Measurements from ENCODE around the gene ASMTL.

DNA sequence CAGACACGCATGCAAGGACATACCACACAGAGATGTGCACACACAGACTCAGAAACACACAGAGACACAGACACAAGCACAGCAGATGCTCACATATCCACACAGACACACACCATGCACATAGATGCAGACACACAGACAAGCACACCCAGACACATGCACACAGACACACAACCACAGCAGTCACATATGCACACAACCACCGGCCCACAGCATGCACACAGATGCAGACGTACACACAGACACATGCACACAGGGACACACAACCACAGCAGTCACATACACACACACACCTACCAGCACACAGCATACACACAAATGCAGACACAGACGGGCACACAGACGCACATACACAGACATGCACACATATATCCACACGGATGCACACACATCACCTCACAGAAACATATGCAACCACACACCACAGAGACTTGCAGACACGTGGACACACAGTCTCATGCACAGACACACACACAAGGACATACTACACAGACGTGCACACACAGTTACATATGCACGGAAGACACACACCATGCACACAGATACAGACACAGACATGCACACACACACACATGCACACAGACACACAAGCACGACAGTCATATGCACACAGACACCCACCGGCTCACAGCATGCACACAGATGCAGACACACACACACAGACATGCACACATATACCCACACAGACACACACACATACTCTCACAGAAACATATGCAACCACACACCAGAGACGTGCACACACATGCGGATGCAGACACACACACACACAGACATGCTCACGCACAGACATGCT, 35.5 kb downstream of the ASMTL start:
- TF ChIP-seq EZH2 (IDR thresholded peaks at IDR 0.05; ENCODE audit: insufficient read depth, poor library complexity, severe bottlenecking) (no peak), EZH2phosphoT487 (IDR thresholded peaks at IDR 0.05; ENCODE audit: insufficient read depth, low read depth) (no peak)
